HCT116 (cell line): ENCODE measurements around the gene STK35. TPM values are rescaled to one million over a fixed set of nuclear protein-coding genes. Genes with fewer than 3 reads are reported as not detected.

Source experiments
- ATAC-seq: fragments of 200-7000 bp; cut with Tn5 transposase; 2 replicates; pipeline ENCODE4 v1.9.1; 2020; ENCODE audit warnings: mild to moderate bottlenecking, moderate library complexity
- BruUV-seq: library from RNA; stranded (reverse); fragments of 400-500 nt; replicated peaks from 2 replicates; lab custom pipeline; 2021; lab: Mats Ljungman, UMichigan
- CTCF ChIA-PET: fragments of 300-600 bp; sonication (Branson Sonifier 250); formaldehyde crosslinking; loops from one replicate; lab custom pipeline; 2021; ENCODE audit warnings: antibody characterized with exemption; lab: Charles Lee
- POLR2A ChIA-PET: fragments of 300-600, 350-600 bp; sonication (Branson Sonifier 250); formaldehyde crosslinking; loops from one replicate; lab custom pipeline; 2021; ENCODE audit warnings: antibody characterized with exemption; lab: Charles Lee
- RAD21 ChIA-PET, 2 experiments: fragments of 300-600 bp; sonication (Branson Sonifier 250); formaldehyde crosslinking; loops; one replicate each; lab custom pipeline; 2023; ENCODE audit warnings: low total read pairs in 2 of 2; ENCODE audit not compliant: uncharacterized antibody in 2 of 2, unreplicated experiment in 2 of 2, low non-redundant PET in 1 of 2; lab: Charles Lee
- DNase-seq: peaks from one replicate; pipeline ENCODE4 v3.0.0-alpha.2; 2010; ENCODE audit warnings: low read depth, low spot score
- H2AFZ ChIP-seq: fragments of 200-600 bp; shearing (Covaris generic), sonication (generic); 2 replicates; pipeline ENCODE4 v1.6.1; 2017; ENCODE audit warnings: low read depth, mixed run types, mixed read lengths, antibody characterized with exemption, low read length; ENCODE audit not compliant: poor library complexity, severe bottlenecking
- H3K27ac ChIP-seq: 2 replicates; pipeline ENCODE4 v1.5.1; 2012; ENCODE audit warnings: low read depth, low read length
- H3K27me3 ChIP-seq: fragments of 200-600 bp; sonication (generic); 2 replicates; pipeline ENCODE4 v1.6.1; 2016; ENCODE audit warnings: mixed run types, low read length, mixed read lengths; ENCODE audit not compliant: insufficient read depth
- H3K36me3 ChIP-seq, 2 experiments: fragments of 200-500 bp in 1 of 2; fragments of 200-600 bp in 1 of 2; sonication (Bioruptor generic) in 1 of 2; sonication (generic) in 1 of 2; 2 replicates each; pipeline versions ENCODE4 v1.5.1 to v1.6.1; 2014 to 2016; ENCODE audit warnings: low read length in 2 of 2, inconsistent platforms in 1 of 2, mixed read lengths in 1 of 2, mixed run types in 1 of 2; ENCODE audit not compliant: insufficient read depth in 2 of 2, control insufficient read depth in 1 of 2
- H3K4me1 ChIP-seq, 2 experiments: fragments of 200-600 bp in 1 of 2; sonication (generic) in 1 of 2; 2 replicates each; pipeline versions ENCODE4 v1.5.1 to v1.6.1; 2012 to 2017; ENCODE audit warnings: low read length in 2 of 2, inconsistent platforms in 1 of 2, mild to moderate bottlenecking in 1 of 2, mixed read lengths in 1 of 2, mixed run types in 1 of 2, moderate library complexity in 1 of 2; ENCODE audit not compliant: insufficient read depth in 2 of 2, control insufficient read depth in 1 of 2
- H3K4me2 ChIP-seq: fragments of 200-600 bp; sonication (generic); 2 replicates; pipeline ENCODE4 v1.6.1; 2017; ENCODE audit warnings: mixed run types, low read length, mixed read lengths
- H3K4me3 ChIP-seq, 2 experiments: fragments of 200-600 bp in 1 of 2; sonication (generic) in 1 of 2; replicated peaks in 1 of 2; 2 replicates each; pipeline ENCODE4 v1.5.1; 2011 to 2016; ENCODE audit warnings: low read length in 2 of 2, control low read depth in 1 of 2, low read depth in 1 of 2, mild to moderate bottlenecking in 1 of 2, mixed read lengths in 1 of 2, mixed run types in 1 of 2
- H3K79me2 ChIP-seq: fragments of 200-600 bp; sonication (generic); 2 replicates; pipeline ENCODE4 v1.6.1; 2017; ENCODE audit warnings: mild to moderate bottlenecking, mixed run types, low read length, moderate library complexity, mixed read lengths; ENCODE audit not compliant: insufficient read depth
- H3K9ac ChIP-seq: fragments of 200-600 bp; sonication (generic); 2 replicates; pipeline ENCODE4 v1.6.1; 2016; ENCODE audit warnings: low read length, mixed read lengths
- H3K9me2 ChIP-seq: fragments of 200-600 bp; sonication (generic), shearing (Covaris generic); 2 replicates; pipeline ENCODE4 v1.6.1; 2017; ENCODE audit warnings: mixed run types, mild to moderate bottlenecking, moderate library complexity; ENCODE audit not compliant: insufficient read depth
- H3K9me3 ChIP-seq, 2 experiments: fragments of 200-500 bp in 1 of 2; fragments of 200-600 bp in 1 of 2; sonication (Bioruptor generic) in 1 of 2; sonication (generic) in 1 of 2; 2 replicates each; pipeline ENCODE4 v1.6.1; 2014 to 2017; ENCODE audit warnings: low read length in 2 of 2, mixed read lengths in 2 of 2, inconsistent platforms in 1 of 2, low read depth in 1 of 2, mild to moderate bottlenecking in 1 of 2, mixed run types in 1 of 2, moderate library complexity in 1 of 2; ENCODE audit not compliant: control insufficient read depth in 1 of 2, insufficient read depth in 1 of 2
- H4K20me1 ChIP-seq: fragments of 200-600 bp; sonication (generic), shearing (Covaris generic); 2 replicates; pipeline ENCODE4 v1.6.1; 2017; ENCODE audit warnings: mixed run types, mild to moderate bottlenecking, moderate library complexity; ENCODE audit not compliant: insufficient read depth
- CBX3 ChIP-seq: IDR thresholded peaks from 2 replicates; pipeline ENCODE4 v1.6.1; 2012; ENCODE audit warnings: low read depth
- CEBPB ChIP-seq: IDR thresholded peaks from 2 replicates; pipeline ENCODE4 v1.6.1; 2012; ENCODE audit warnings: low read depth
- CTCF ChIP-seq, 3 experiments: fragments of 200-600 bp in 1 of 3; sonication (generic) in 1 of 3; IDR thresholded peaks in 2 of 3; conservative IDR thresholded peaks in 1 of 3; 2 replicates each; pipeline ENCODE4 v1.5.1; 2012 to 2017; ENCODE audit warnings: low read depth in 2 of 3, low read length in 2 of 3, antibody characterized with exemption in 1 of 3, borderline replicate concordance in 1 of 3, control low read depth in 1 of 3, mild to moderate bottlenecking in 1 of 3, mixed read lengths in 1 of 3, mixed run types in 1 of 3, moderate library complexity in 1 of 3; ENCODE audit not compliant: insufficient read depth in 1 of 3
- EGR1 ChIP-seq: IDR thresholded peaks from 2 replicates; pipeline ENCODE4 v1.6.1; 2012; ENCODE audit warnings: low read depth
- FOSL1 ChIP-seq: IDR thresholded peaks from 2 replicates; pipeline ENCODE4 v1.6.1; 2012; ENCODE audit warnings: low read depth
- JUND ChIP-seq: IDR thresholded peaks from 2 replicates; pipeline ENCODE4 v1.6.1; 2012
- MAX ChIP-seq: IDR thresholded peaks from 2 replicates; pipeline ENCODE4 v1.6.1; 2012
- POLR2A ChIP-seq: IDR thresholded peaks from 2 replicates; pipeline ENCODE4 v1.7.0; 2011; ENCODE audit warnings: borderline replicate concordance; ENCODE audit not compliant: insufficient read depth, insufficient read length; ENCODE audit errors: extremely low read depth
- RAD21 ChIP-seq: IDR thresholded peaks from 2 replicates; pipeline ENCODE4 v1.6.1; 2012; ENCODE audit warnings: low read depth, mild to moderate bottlenecking
- REST ChIP-seq: IDR thresholded peaks from 2 replicates; pipeline ENCODE4 v1.6.1; 2012; ENCODE audit warnings: low read depth
- SIN3A ChIP-seq: IDR thresholded peaks from 2 replicates; pipeline ENCODE4 v1.6.1; 2012; ENCODE audit warnings: low read depth
- SP1 ChIP-seq: IDR thresholded peaks from 2 replicates; pipeline ENCODE4 v1.6.1; 2012; ENCODE audit warnings: low read depth
- SRF ChIP-seq: IDR thresholded peaks from 2 replicates; pipeline ENCODE4 v1.6.1; 2012; ENCODE audit warnings: low read depth
- TCF7L2 ChIP-seq: IDR thresholded peaks from 2 replicates; pipeline ENCODE4 v1.7.0; 2011; ENCODE audit warnings: borderline replicate concordance, inconsistent platforms; ENCODE audit not compliant: insufficient read depth, insufficient read length; ENCODE audit errors: extremely low read depth
- YY1 ChIP-seq: IDR thresholded peaks from 2 replicates; pipeline ENCODE4 v1.6.1; 2011; ENCODE audit warnings: low read length, low read depth, moderate library complexity, mild to moderate bottlenecking; ENCODE audit not compliant: insufficient replicate concordance; ENCODE audit errors: extremely low read depth
- ZFX ChIP-seq: fragments of 450-650 bp; IDR thresholded peaks from 2 replicates; pipeline ENCODE4 v1.6.1; 2017
- ZNF274 ChIP-seq: fragments of 200-500 bp; sonication (Bioruptor generic); IDR thresholded peaks from 2 replicates; pipeline ENCODE4 v1.6.1; 2014; ENCODE audit warnings: mild to moderate bottlenecking, low read depth, low read length, inconsistent platforms
- intact Hi-C: fragments of 100-400 bp; cut with micrococcal nuclease; formaldehyde crosslinking; loops from 2 replicates; pipeline ENCODE4 v1.10.0; 2022
- total RNA-seq: library from RNA; stranded (reverse); gene quantifications from one replicate; pipeline ENCODE4 v1.2.1, GENCODE V29; 2021; ENCODE audit not compliant: unreplicated experiment

Gene STK35
- total RNA-seq, 1 experiment from 2014 or later, result 32.8 TPM

- ATAC-seq, result no peak
- Histone ChIP-seq H3K9me2 (no peaks in the 10 kb centered on the region), H3K27ac (no peak overlapping the region), H3K4me3 (no peak overlapping the region), H2AFZ (no peak overlapping the region), H3K9ac (no peak overlapping the region), H3K9me3 (no peaks in the 10 kb centered on the region), H3K27me3 (peaks cover 18% of the 10 kb centered on the region; the same call in 1 of the 2 replicates)
- ChIA-PET POLR2A (no interaction called here), CTCF (interaction anchor here (1.1 to 3.1 kb wide), 3 partner anchors 81 to 218 kb away, joined by 3 to 46 read pairs (median 20); no protein-coding TSS in a partner anchor), RAD21 (no interaction called here)
- no peak for DNase-seq
- intact Hi-C loops, result loop anchor here (5.0 kb wide), 1 partner anchor 72 kb away; the partner anchor contains the start of gene STK35
- TF ChIP-seq SIN3A (no peak), POLR2A (no peak), YY1 (no peak), FOSL1 (no peak), JUND (no peak), CEBPB (no peak), SRF (no peak), CBX3 (no peak)
- TF ChIP-seq, all 23 proteins: peak for 0
- H3K4me2 ChIP-seq, result no peak overlapping the region
- H3K4me1 ChIP-seq, result peaks cover 0 to 2% of the 10 kb centered on the region in 2 experiments; a peak in 1 of 4 replicates
- no peaks in the 10 kb centered on the region for H4K20me1 ChIP-seq
- H3K79me2 ChIP-seq, result no peaks in the 10 kb centered on the region
- H3K36me3 ChIP-seq, result no peaks in the 10 kb centered on the region
- no TSS peak for BruUV-seq
These were observed 72.4 kb downstream of the STK35 start for GRCh38 chr20:2174067-2174466.

GRCh38 chr20:2176946-2177345, 75.3 kb downstream of the STK35 start:
- ChIA-PET POLR2A (no interaction called here), RAD21 (no interaction called here), CTCF (no interaction called here)
- H3K4me1 ChIP-seq, result peaks cover 0 to 2% of the 10 kb centered on the region in 2 experiments; a peak in 1 of 4 replicates
- H3K9ac ChIP-seq, result no peak overlapping the region
- H3K4me3 ChIP-seq, result no peak overlapping the region
- H3K4me2 ChIP-seq, result no peak overlapping the region
- no peak overlapping the region for H3K27ac ChIP-seq
- no TSS peak for BruUV-seq
- intact Hi-C loops, result no loop called here
- no peaks in the 10 kb centered on the region for H3K9me2 ChIP-seq
- H4K20me1 ChIP-seq, result no peaks in the 10 kb centered on the region
- no peaks in the 10 kb centered on the region for H3K9me3 ChIP-seq
- DNase-seq (no peak), ATAC-seq (no peak)
- H2AFZ ChIP-seq, result no peak overlapping the region
- peaks cover 16% of the 10 kb centered on the region; the same call in 1 of the 2 replicates for H3K27me3 ChIP-seq
- H3K36me3 ChIP-seq, result no peaks in the 10 kb centered on the region
- H3K79me2 ChIP-seq, result no peaks in the 10 kb centered on the region
- TF ChIP-seq ZFX, result no peak
- no peak for TF ChIP-seq JUND
- TF ChIP-seq CTCF (IDR thresholded peaks at IDR 0.05 in 2 of 3, conservative IDR thresholded peaks at IDR 0.05 in 1 of 3; ENCODE audit: borderline replicate concordance in 1 of 3, insufficient read depth in 1 of 3, low read depth in 2 of 3, low read length in 2 of 3), result no peak
- no peak for TF ChIP-seq ZNF274
- TF ChIP-seq MAX, result no peak
- TF ChIP-seq EGR1, result no peak
- no peak for TF ChIP-seq CBX3
- TF ChIP-seq REST, result no peak
- TF ChIP-seq YY1, result no peak
- TF ChIP-seq POLR2A, result no peak
- TF ChIP-seq RAD21, result no peak
- no peak for TF ChIP-seq TCF7L2
- no peak for TF ChIP-seq SP1
